ENCODE results near the gene FAM186B.

Gene FAM186B

GRCh38 chr12:49556391-49557186, 48.9 kb downstream of the FAM186B start:
- H3K27me3 ChIP-seq (ENCODE audit: insufficient read depth, low read depth, severe bottlenecking) = no peaks in the 10 kb centered on the region
- no peak for DNase-seq
- no peaks in the 10 kb centered on the region for H3K9me3 ChIP-seq (ENCODE audit: severe bottlenecking)
- H3K4me3 ChIP-seq (ENCODE audit: low read depth, low read length) = no peak overlapping the region
- no peak overlapping the region for H3K27ac ChIP-seq
- peaks cover 54% of the 10 kb centered on the region for H3K36me3 ChIP-seq
- TF ChIP-seq, protein P1, sequence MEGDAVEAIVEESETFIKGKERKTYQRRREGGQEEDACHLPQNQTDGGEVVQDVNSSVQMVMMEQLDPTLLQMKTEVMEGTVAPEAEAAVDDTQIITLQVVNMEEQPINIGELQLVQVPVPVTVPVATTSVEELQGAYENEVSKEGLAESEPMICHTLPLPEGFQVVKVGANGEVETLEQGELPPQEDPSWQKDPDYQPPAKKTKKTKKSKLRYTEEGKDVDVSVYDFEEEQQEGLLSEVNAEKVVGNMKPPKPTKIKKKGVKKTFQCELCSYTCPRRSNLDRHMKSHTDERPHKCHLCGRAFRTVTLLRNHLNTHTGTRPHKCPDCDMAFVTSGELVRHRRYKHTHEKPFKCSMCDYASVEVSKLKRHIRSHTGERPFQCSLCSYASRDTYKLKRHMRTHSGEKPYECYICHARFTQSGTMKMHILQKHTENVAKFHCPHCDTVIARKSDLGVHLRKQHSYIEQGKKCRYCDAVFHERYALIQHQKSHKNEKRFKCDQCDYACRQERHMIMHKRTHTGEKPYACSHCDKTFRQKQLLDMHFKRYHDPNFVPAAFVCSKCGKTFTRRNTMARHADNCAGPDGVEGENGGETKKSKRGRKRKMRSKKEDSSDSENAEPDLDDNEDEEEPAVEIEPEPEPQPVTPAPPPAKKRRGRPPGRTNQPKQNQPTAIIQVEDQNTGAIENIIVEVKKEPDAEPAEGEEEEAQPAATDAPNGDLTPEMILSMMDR (IDR thresholded peaks at IDR 0.05; ENCODE audit: low read depth, low read length) = no peak

GRCh38 chr12:49555631-49556390, 49.6 kb downstream of the FAM186B start:
- TF ChIP-seq, protein P1 (IDR thresholded peaks at IDR 0.05; ENCODE audit: low read depth, low read length) = no peak
- no peaks in the 10 kb centered on the region for H3K9me3 ChIP-seq (ENCODE audit: severe bottlenecking)
- no peak for DNase-seq
- no peak overlapping the region for H3K4me3 ChIP-seq (ENCODE audit: low read depth, low read length)
- peaks cover 46% of the 10 kb centered on the region for H3K36me3 ChIP-seq
- H3K27ac ChIP-seq = no peak overlapping the region
- no peaks in the 10 kb centered on the region for H3K27me3 ChIP-seq (ENCODE audit: insufficient read depth, low read depth, severe bottlenecking)

- no peak overlapping the region for H3K27ac ChIP-seq
- DNase-seq = no peak
- no peaks in the 10 kb centered on the region for H3K27me3 ChIP-seq (ENCODE audit: insufficient read depth, low read depth, severe bottlenecking)
- TF ChIP-seq, protein P1 (IDR thresholded peaks at IDR 0.05; ENCODE audit: low read depth, low read length) = no peak
- peaks cover 33% of the 10 kb centered on the region for H3K36me3 ChIP-seq
- no peaks in the 10 kb centered on the region for H3K9me3 ChIP-seq (ENCODE audit: severe bottlenecking)
- no peak overlapping the region for H3K4me3 ChIP-seq (ENCODE audit: low read depth, low read length)
Observed at GRCh38 chr12:49554266-49554665, 51.2 kb downstream of the FAM186B start.

DNA sequence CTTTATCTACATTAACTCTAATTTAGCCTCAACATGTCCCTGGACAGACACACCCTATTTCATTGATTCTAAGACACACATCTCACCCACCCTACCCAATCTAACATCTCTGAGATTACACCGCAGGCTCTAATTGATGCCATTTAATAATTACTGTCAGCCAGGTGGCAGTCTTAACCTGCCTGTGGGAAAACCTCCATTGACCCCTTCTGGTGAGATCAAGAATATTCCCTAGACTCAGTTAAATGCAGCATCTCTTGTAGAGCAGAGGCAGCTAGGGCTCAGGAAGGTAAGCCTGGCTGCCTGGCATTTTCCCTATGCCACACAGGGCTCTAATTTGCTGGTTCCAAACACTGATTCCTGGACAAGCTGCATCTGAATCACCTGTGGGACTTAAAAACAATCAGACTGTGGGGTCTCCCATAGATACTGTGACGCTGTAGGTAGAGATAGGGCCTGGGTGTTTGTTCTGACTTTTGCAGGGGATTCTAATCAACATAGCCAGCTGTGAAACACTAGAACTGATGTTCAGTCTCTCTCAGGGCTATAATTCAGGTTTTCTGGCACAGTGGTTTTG, 51.8 kb downstream of the FAM186B start:
- Histone ChIP-seq H3K9me3 (ENCODE audit: severe bottlenecking) (no peaks in the 10 kb centered on the region), H3K27me3 (ENCODE audit: insufficient read depth, low read depth, severe bottlenecking) (no peaks in the 10 kb centered on the region), H3K36me3 (peaks cover 27% of the 10 kb centered on the region), H3K27ac (no peak overlapping the region), H3K4me3 (ENCODE audit: low read depth, low read length) (no peak overlapping the region)
- DNase-seq = peak; percentile 48
- TF ChIP-seq, protein P1 (IDR thresholded peaks at IDR 0.05; ENCODE audit: low read depth, low read length) = peak; percentile 67

GRCh38 chr12:49552899-49553298, 52.5 kb downstream of the FAM186B start:
- Histone ChIP-seq H3K36me3 (peaks cover 22% of the 10 kb centered on the region), H3K27me3 (ENCODE audit: insufficient read depth, low read depth, severe bottlenecking) (no peaks in the 10 kb centered on the region), H3K27ac (no peak overlapping the region), H3K9me3 (ENCODE audit: severe bottlenecking) (no peaks in the 10 kb centered on the region), H3K4me3 (ENCODE audit: low read depth, low read length) (no peak overlapping the region)
- TF ChIP-seq, protein P1 (IDR thresholded peaks at IDR 0.05; ENCODE audit: low read depth, low read length) = no peak
- no peak for DNase-seq

Measured in WERI-Rb-1 (cell line).